ENCODE data around the gene NFIL3.
"Not testable (repeated sequence)": the region's sequence is repeated elsewhere in the genome, so short reads cannot be mapped to it uniquely, and the experiment has no call there.

Gene NFIL3

GRCh38 chr9:91423785-91424402, at the start of gene NFIL3:
Gene NFIL3, minus strand, starts transcription at chr9:91423832. Its CDS starts 13,098 bp downstream, at chr9:91410734.
- DNase-seq (ENCODE audit: low read depth) = peak; percentile 54

GRCh38 chr9:91471524-91471923, 47.9 kb upstream of the NFIL3 start:
- not testable (repeated sequence) for DNase-seq (ENCODE audit: low read depth)

- DNase-seq (ENCODE audit: low read depth) = no peak
These were observed 41.8 kb upstream of the NFIL3 start for GRCh38 chr9:91465420-91465819.

GRCh38 chr9:91458906-91459305, 35.3 kb upstream of the NFIL3 start:
- no peak for DNase-seq (ENCODE audit: low read depth)

GRCh38 chr9:91452844-91453243, 29.2 kb upstream of the NFIL3 start:
- DNase-seq (ENCODE audit: low read depth) = no peak

- DNase-seq (ENCODE audit: low read depth) = no peak
These were observed 28.0 kb upstream of the NFIL3 start for GRCh38 chr9:91451431-91452270.

GRCh38 chr9:91445135-91445534, 21.5 kb upstream of the NFIL3 start:
- no peak for DNase-seq (ENCODE audit: low read depth)

GRCh38 chr9:91443994-91444392, 20.4 kb upstream of the NFIL3 start:
- no peak for DNase-seq (ENCODE audit: low read depth)

GRCh38 chr9:91443321-91443993, 19.8 kb upstream of the NFIL3 start:
- no peak for DNase-seq (ENCODE audit: low read depth)

GRCh38 chr9:91436841-91437240, 13.2 kb upstream of the NFIL3 start:
- DNase-seq (ENCODE audit: low read depth) = no peak

- DNase-seq (ENCODE audit: low read depth) = no peak
These were observed 9.5 kb upstream of the NFIL3 start for GRCh38 chr9:91433180-91433579.

- no peak for DNase-seq (ENCODE audit: low read depth)
These were observed 7.9 kb upstream of the NFIL3 start for GRCh38 chr9:91431485-91431884.

GRCh38 chr9:91429501-91429900, 5.9 kb upstream of the NFIL3 start:
- DNase-seq (ENCODE audit: low read depth) = no peak

- DNase-seq (ENCODE audit: low read depth) = no peak
These were observed 5.3 kb upstream of the NFIL3 start for GRCh38 chr9:91428927-91429351.

GRCh38 chr9:91428436-91428835, 4.8 kb upstream of the NFIL3 start:
- no peak for DNase-seq (ENCODE audit: low read depth)

GRCh38 chr9:91427873-91428272, 4.2 kb upstream of the NFIL3 start:
- DNase-seq (ENCODE audit: low read depth) = no peak

GRCh38 chr9:91426123-91426745, 2.6 kb upstream of the NFIL3 start:
- DNase-seq (ENCODE audit: low read depth) = no peak

- no peak for DNase-seq (ENCODE audit: low read depth)
These were observed 1.6 kb upstream of the NFIL3 start for GRCh38 chr9:91425271-91425670.

- DNase-seq (ENCODE audit: low read depth) = peak; percentile 39
These were observed 958 bp upstream of the NFIL3 start for GRCh38 chr9:91424403-91425176.

GRCh38 chr9:91422758-91423711, 597 bp downstream of the NFIL3 start:
- DNase-seq (ENCODE audit: low read depth) = peak; percentile 31
